ENCODE data around the gene ATP8A2. TPM values are rescaled to one million over a fixed set of nuclear protein-coding genes. Genes with fewer than 3 reads are reported as not detected.

ATP8A2 gene
- total RNA-seq, 1 experiment from 2014 or later, result not detected

- in situ Hi-C loops (cut with HindIII; ENCODE audit: low pct_unique_long_range_greater_than_20kb, low sequenced_read_pairs) (no loop called here), intact Hi-C loops (cut with micrococcal nuclease; ENCODE audit: unreplicated experiment) (no loop called here)
- TF ChIP-seq POLR2AphosphoS5 (IDR thresholded peaks at IDR 0.05; ENCODE audit: low read depth, low read length) (no peak), TCF7L2 (IDR thresholded peaks at IDR 0.05; ENCODE audit: low read depth, low read length) (no peak), REST (IDR thresholded peaks at IDR 0.05; ENCODE audit: insufficient read depth in 1 of 2, low read depth in 2 of 2, low read length in 1 of 2) (no peak), SIN3A (IDR thresholded peaks at IDR 0.05; ENCODE audit: borderline replicate concordance, insufficient read depth, low read depth, low read length) (no peak), CTCF (IDR thresholded peaks at IDR 0.05) (no peak)
- Histone ChIP-seq H3K4me3 (ENCODE audit: low read depth in 2 of 2, low read length in 2 of 2) (no peak overlapping the region), H3K27ac (ENCODE audit: low read length) (no peak overlapping the region), H3K4me1 (ENCODE audit: control insufficient read depth, insufficient read depth, low read length) (no peaks in the 10 kb centered on the region), H3K9me3 (ENCODE audit: control insufficient read depth, insufficient read depth, low read depth, low read length) (no peaks in the 10 kb centered on the region), H3K36me3 (ENCODE audit: control insufficient read depth, insufficient read depth, low read length) (no peaks in the 10 kb centered on the region), H3K27me3 (ENCODE audit: control insufficient read depth, insufficient read depth, low read length) (no peaks in the 10 kb centered on the region)
- DNase-seq (ENCODE audit: low read depth, low spot score) (no peak), ATAC-seq (no peak)
- BruUV-seq (replicated peaks), result no TSS peak
- CTCF ChIA-PET, result no interaction called here
- POLR2A ChIA-PET, result no interaction called here
Measured at GRCh38 chr13:25973085-25973484, 601.3 kb downstream of the ATP8A2 start.

GRCh38 chr13:25973576-25973975, 601.8 kb downstream of the ATP8A2 start:
- no peak overlapping the region for H3K4me3 ChIP-seq (ENCODE audit: low read depth in 2 of 2, low read length in 2 of 2)
- TF ChIP-seq CTCF (IDR thresholded peaks at IDR 0.05) (no peak), REST (IDR thresholded peaks at IDR 0.05; ENCODE audit: insufficient read depth in 1 of 2, low read depth in 2 of 2, low read length in 1 of 2) (no peak), TCF7L2 (IDR thresholded peaks at IDR 0.05; ENCODE audit: low read depth, low read length) (no peak; the same call in 1 of the 2 replicates), SIN3A (IDR thresholded peaks at IDR 0.05; ENCODE audit: borderline replicate concordance, insufficient read depth, low read depth, low read length) (no peak), POLR2AphosphoS5 (IDR thresholded peaks at IDR 0.05; ENCODE audit: low read depth, low read length) (no peak)
- DNase-seq (ENCODE audit: low read depth, low spot score), result no peak
- in situ Hi-C loops (cut with HindIII; ENCODE audit: low pct_unique_long_range_greater_than_20kb, low sequenced_read_pairs) (no loop called here), intact Hi-C loops (cut with micrococcal nuclease; ENCODE audit: unreplicated experiment) (no loop called here)
- no peaks in the 10 kb centered on the region for H3K4me1 ChIP-seq (ENCODE audit: control insufficient read depth, insufficient read depth, low read length)
- ATAC-seq, result no peak
- BruUV-seq (replicated peaks), result no TSS peak
- ChIA-PET CTCF (no interaction called here), POLR2A (no interaction called here)
- H3K9me3 ChIP-seq (ENCODE audit: control insufficient read depth, insufficient read depth, low read depth, low read length), result no peaks in the 10 kb centered on the region
- no peaks in the 10 kb centered on the region for H3K27me3 ChIP-seq (ENCODE audit: control insufficient read depth, insufficient read depth, low read length)
- H3K36me3 ChIP-seq (ENCODE audit: control insufficient read depth, insufficient read depth, low read length), result no peaks in the 10 kb centered on the region
- H3K27ac ChIP-seq (ENCODE audit: low read length), result no peak overlapping the region

Measured in Panc1 (cell line).